NCI-H2029 treated with DMSO at 0.1 percent for 48 hours (cell line): ENCODE data around the gene DLG2.
A peak's percentile ranks its signal among the peaks of the same experiment; 100 is the strongest.

Experiments used
- DNase-seq: peaks from one replicate; lab custom pipeline; 2025; lab: John Stamatoyannopoulos, UW

DLG2 gene

GRCh38 chr11:83847467-83848034 lies 1779.6 kb downstream of the DLG2 start:
- no peak for DNase-seq

DNA sequence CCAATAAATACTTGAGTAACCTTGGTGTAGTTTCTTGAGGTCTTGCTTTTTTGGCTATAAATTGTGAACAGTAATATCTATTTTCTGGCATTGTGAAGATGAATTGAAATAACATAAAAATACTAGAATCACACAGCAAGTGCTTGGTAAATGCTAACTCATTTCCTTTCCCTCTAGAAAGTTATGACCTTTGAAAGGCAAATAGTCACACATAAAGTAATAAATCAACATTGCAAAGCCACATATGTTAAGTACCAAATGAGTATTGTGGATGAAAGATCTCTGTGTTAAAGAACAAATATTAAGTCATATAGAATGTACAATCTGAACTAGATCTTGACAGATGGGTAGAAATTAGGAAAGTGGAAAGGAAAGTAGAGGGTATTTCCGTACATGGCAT lies 1781.3 kb downstream of the DLG2 start:
- DNase-seq, result no peak

- DNase-seq, result no peak
These were observed 1786.8 kb downstream of the DLG2 start for GRCh38 chr11:83840326-83840725.

- DNase-seq, result no peak
These were observed 1790.1 kb downstream of the DLG2 start for GRCh38 chr11:83836883-83837654.

GRCh38 chr11:83836065-83836464 lies 1791.1 kb downstream of the DLG2 start:
- no peak for DNase-seq

DNA sequence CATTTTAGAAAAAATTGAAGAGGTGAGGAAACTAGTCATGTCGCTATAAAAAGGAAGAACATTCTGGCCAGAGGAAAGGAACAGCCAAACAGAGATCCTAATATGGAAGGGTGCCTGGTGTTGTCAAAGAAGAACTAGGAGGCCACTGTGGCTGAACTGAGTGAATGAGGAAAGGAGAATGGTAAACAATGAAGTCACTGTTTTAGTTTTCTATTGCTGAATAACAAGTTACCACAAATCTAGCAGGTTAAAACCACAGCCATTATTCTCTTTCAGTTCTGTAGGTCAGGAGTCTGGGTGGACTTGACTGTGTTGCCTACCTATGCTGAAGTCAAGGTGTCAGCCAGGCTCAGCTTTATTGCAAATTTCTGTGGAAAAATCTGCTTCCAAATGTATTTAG lies 1791.7 kb downstream of the DLG2 start:
- no peak for DNase-seq

- DNase-seq, result no peak
These were observed 1795.2 kb downstream of the DLG2 start for GRCh38 chr11:83831929-83832328.

GRCh38 chr11:83827940-83828554 lies 1799.1 kb downstream of the DLG2 start:
- peak; percentile 15 for DNase-seq

DNA sequence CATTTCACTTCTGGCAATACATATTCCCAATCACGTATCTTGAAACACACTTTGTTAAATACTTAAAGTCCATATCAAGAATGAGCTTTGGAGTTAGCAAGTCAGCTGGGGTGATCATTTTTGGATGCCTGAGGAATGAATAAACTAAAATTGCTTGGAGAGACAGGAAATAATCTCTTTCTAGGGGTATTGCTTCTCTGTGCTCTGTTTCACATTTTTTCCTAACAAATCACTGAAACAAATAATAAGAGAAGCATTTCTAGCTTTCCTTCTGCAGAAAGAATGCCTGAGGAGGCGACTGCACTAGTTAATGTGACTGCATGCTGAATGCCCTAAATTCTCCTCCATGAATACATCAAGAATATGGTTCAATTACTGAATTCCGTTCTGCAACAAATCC lies 1799.6 kb downstream of the DLG2 start:
- no peak for DNase-seq

GRCh38 chr11:83826078-83826477 lies 1801.1 kb downstream of the DLG2 start:
- no peak for DNase-seq

DNA sequence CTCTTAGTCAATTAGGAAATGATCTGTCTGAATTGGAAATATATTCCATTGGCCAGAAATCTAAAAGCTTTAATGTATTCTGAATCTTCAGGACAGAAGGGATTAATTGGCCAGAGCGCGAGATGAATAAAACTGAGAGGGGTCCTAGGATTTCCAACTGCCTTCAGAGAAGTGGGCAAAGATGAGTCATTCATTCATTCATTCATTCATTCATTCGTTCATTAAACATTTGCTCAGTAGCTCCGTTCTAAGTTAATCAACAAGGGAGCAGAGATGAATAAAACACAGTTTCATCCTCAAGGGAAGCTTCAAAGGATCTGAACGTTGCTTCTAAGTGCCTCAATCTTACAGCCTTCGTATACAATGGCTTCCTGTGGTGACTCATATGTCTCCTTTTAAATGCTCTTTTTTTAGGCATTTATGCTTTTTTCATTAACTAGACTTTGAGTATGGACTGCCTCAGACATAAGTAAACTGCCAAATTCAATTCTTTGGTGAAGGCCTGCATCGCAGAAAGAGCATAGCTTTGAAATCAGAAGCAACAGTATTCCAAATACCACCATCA lies 1803.6 kb downstream of the DLG2 start:
- DNase-seq, result no peak

- DNase-seq, result peak; percentile 54
These were observed 1807.1 kb downstream of the DLG2 start for GRCh38 chr11:83819931-83820549.

DNA sequence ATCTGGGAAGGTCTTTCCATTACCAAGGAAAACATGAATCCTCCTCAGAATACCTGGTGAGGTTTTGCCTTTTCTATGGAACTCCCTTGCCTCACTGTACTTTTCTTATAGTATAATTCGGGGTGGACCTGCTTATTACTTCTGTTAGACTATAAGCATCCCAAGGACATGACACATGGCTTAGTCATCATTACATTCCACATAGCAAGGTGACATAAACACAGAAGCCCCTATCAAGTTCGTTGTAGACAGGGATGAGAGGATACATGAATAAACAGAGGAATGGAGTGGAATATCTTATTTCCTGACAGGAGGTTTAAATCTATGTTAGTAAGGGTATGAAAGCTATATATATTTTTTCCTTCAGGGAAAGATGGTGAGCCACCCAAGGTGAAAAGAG lies 1808.8 kb downstream of the DLG2 start:
- DNase-seq, result no peak

DNA sequence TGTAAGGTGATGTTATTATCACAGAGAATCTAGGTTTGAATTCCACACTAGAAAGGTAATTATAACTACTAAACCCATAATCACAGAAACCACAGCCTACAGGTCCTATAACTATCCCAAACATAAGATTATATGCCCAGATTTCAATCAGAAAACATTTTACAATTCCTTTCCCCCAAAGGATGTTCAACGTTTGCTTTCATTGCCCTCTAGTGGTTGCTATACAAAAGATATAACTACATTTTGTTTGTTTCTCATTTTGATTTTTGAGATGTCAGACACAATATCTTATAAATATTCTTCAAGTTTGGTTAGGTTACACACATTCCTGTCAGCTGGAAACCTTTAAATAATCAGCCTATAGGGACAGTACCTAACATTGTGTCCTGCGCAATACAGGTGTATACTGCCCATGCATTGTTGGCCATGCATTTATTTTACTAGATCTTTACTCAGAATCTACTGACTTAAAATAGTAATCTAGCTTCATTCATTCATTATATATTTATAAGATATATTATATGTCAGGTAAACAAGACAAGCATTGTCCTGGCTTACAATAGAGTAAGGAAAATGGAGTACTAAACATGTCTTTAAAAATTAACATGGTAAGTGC lies 1810.5 kb downstream of the DLG2 start:
- DNase-seq, result peak; percentile 11

DNA sequence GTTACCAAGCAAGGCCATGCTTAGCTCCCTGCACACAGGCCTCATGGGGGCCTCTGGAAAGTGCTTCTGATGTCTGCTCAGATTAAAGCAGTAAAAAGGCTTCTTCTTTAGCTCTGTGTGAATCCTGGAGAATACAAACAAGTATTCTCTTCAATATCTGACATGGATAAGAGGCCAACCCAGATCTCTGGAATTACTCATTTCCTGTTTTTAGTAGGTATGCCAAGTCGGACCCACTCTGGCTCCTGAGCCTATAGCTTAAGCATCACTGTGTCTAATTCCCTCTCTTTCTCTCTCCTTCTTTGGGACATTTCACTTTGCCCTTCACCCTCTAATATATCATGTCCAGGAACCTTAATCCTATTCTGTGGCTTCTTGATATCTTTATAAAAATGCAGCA lies 1811.4 kb downstream of the DLG2 start:
- DNase-seq, result no peak

DNA sequence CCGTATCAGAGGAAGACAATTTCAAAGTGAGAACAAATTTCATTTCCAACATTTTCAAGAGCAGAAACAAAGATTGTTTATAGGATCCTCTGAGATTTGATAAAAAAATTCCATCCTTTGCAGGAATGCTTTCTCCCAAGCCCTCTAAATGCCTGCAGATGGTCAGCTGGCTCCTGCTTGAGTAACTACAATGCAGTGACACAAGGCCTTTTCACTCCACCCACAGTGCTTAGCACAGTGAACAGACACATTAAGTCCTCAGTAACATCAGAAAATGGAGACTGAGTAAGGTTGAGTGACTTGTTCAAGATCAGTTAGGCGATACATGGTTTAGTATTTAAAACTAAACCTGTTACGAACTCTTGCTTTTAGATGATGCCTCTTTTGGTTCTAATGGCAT lies 1813.8 kb downstream of the DLG2 start:
- DNase-seq, result no peak

DNA sequence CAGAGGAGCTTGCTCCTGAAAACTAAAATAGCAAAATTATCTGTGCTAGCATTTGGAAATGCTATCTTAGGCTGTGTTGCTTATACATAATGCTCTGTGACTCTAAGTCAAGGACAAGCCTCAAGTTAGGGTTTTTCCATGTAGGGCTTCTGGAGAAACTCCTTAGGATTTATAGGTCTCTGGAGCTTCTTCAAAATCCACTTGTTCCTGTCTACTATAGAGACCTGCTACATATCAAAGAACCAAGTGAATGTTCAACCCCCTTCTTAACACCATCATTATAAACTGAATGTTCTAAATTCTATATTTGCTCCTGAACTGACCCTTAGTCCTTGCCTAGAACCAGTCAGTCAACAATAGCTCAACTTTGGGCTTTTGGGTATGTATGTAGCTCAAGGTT lies 1817.9 kb downstream of the DLG2 start:
- DNase-seq, result no peak

- no peak for DNase-seq
These were observed 1825.3 kb downstream of the DLG2 start for GRCh38 chr11:83801799-83802198.

- no peak for DNase-seq
These were observed 1833.8 kb downstream of the DLG2 start for GRCh38 chr11:83793310-83793709.

DNA sequence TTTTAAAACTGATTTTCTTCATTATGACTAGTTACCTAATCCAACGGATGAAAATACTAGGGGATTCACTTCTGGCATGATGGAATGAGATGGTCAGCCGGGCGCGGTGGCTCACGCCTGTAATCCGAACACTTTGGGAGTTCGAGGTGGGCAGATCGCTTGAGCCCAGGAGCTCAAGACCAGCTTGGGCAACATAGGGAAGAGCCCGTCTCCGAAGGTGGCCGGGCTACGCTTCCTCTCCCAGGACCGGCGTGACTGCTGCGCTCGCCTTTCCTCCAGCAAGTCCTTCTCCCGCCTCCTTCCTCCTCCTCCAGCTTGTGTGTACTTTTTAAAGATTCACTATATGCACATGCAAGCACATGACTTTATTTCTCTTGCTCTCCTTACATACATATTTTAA lies 1835.6 kb downstream of the DLG2 start:
- DNase-seq, result no peak

DNA sequence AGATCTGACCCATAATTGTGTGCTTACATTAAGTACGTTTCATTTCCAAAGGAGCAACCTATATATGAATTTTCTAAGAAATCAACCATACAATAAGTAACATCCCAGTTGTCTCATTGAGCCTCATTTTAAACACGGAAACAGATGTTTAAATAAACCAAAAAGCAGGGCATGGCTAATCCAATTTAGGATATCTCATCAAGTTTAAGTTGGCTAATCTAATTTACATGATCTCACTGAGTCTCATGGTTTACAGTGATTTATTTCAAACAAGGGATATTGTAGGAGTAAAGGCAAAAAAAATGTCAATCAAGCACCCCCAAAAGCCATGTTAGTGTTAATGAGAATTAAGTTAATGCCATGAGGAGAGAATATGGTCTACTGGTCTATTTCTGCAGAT lies 1841.2 kb downstream of the DLG2 start:
- DNase-seq, result no peak

- no peak for DNase-seq
These were observed 1842.7 kb downstream of the DLG2 start for GRCh38 chr11:83784419-83784818.
